Keratinocyte (primary cell): ENCODE measurements around the gene CNTNAP2. TPM values are rescaled to one million over a fixed set of nuclear protein-coding genes. Genes with fewer than 3 reads are reported as not detected.

ENCODE experiments used
- DNase-seq: peaks from one replicate; pipeline ENCODE4 v3.0.0-alpha.2; 2011; ENCODE audit warnings: low read depth, missing footprints, low spot score
- FAIRE-seq: peaks from 2 replicates; lab custom pipeline; 2011; peaks lifted over from hg19 to GRCh38; lab: Jason Lieb, UNC
- H2AFZ ChIP-seq: 2 replicates; pipeline ENCODE4 v1.6.0; 2012; ENCODE audit warnings: low read length, control low read depth, inconsistent platforms; ENCODE audit not compliant: control insufficient read depth
- H3K27ac ChIP-seq: 2 replicates; pipeline ENCODE4 v1.5.1; 2011; ENCODE audit warnings: low read length; ENCODE audit not compliant: control insufficient read depth, insufficient read depth
- H3K27me3 ChIP-seq: 3 replicates; pipeline ENCODE4 v1.6.0; 2011; ENCODE audit warnings: low read length; ENCODE audit not compliant: control insufficient read depth, insufficient read depth; ENCODE audit errors: extremely low read depth
- H3K36me3 ChIP-seq, 2 experiments: 2 replicates in 1 of 2; 3 replicates in 1 of 2; pipeline ENCODE4 v1.5.1; 2011; ENCODE audit warnings: low read length in 2 of 2, mild to moderate bottlenecking in 1 of 2; ENCODE audit not compliant: control insufficient read depth in 2 of 2, insufficient read depth in 2 of 2; ENCODE audit errors: extremely low read depth in 1 of 2
- H3K4me1 ChIP-seq: 3 replicates; pipeline ENCODE4 v1.5.1; 2011; ENCODE audit warnings: low read length; ENCODE audit not compliant: control insufficient read depth, insufficient read depth; ENCODE audit errors: extremely low read depth
- H3K4me2 ChIP-seq: 3 replicates; pipeline ENCODE4 v1.6.0; 2011; ENCODE audit warnings: low read depth, low read length; ENCODE audit not compliant: control insufficient read depth, insufficient read depth; ENCODE audit errors: extremely low read depth
- H3K4me3 ChIP-seq, 3 experiments: fragments of 200-600 bp in 1 of 3; sonication (generic) in 1 of 3; 2 replicates in 2 of 3; 3 replicates in 1 of 3; pipeline ENCODE4 v1.5.1; 2011 to 2016; ENCODE audit warnings: low read length in 3 of 3, mild to moderate bottlenecking in 3 of 3, control low read depth in 2 of 3, inconsistent platforms in 1 of 3, low read depth in 1 of 3, mixed read lengths in 1 of 3, mixed run types in 1 of 3, moderate library complexity in 1 of 3; ENCODE audit not compliant: control insufficient read depth in 2 of 3, insufficient read depth in 2 of 3; ENCODE audit errors: extremely low read depth in 1 of 3
- H3K79me2 ChIP-seq: 2 replicates; pipeline ENCODE4 v1.6.0; 2012; ENCODE audit warnings: low read length; ENCODE audit not compliant: control insufficient read depth, insufficient read depth
- H3K9ac ChIP-seq: 3 replicates; pipeline ENCODE4 v1.6.0; 2011; ENCODE audit warnings: low read length; ENCODE audit not compliant: control insufficient read depth, insufficient read depth; ENCODE audit errors: extremely low read depth
- H3K9me1 ChIP-seq: 3 replicates; pipeline ENCODE4 v1.6.0; 2011; ENCODE audit warnings: low read length; ENCODE audit not compliant: control insufficient read depth, insufficient read depth; ENCODE audit errors: extremely low read depth
- H3K9me3 ChIP-seq: 2 replicates; pipeline ENCODE4 v1.5.1; 2012; ENCODE audit warnings: low read depth, low read length; ENCODE audit not compliant: control insufficient read depth
- H4K20me1 ChIP-seq: 3 replicates; pipeline ENCODE4 v1.6.0; 2011; ENCODE audit warnings: low read length; ENCODE audit not compliant: control insufficient read depth, insufficient read depth; ENCODE audit errors: extremely low read depth
- EZH2 ChIP-seq: IDR thresholded peaks from one replicate; pipeline ENCODE4 v1.6.1; 2012; ENCODE audit warnings: inconsistent platforms, mild to moderate bottlenecking, low read length, moderate library complexity
- dilution Hi-C: fragments of 300-500 bp; cut with MboI; formaldehyde crosslinking; loops from one replicate; pipeline ENCODE4 v1.7.0; 2020; ENCODE audit warnings: low sequenced_read_pairs; ENCODE audit not compliant: extremely low pct_ligation_motif_present
- polyA plus RNA-seq, 5 experiments: library from polyadenylated mRNA; depleted of rRNA in 3 of 5; stranded (reverse) in 3 of 5; stranded (forward) in 1 of 5; unstranded in 1 of 5; fragments of >200 nt; gene quantifications; 1 replicate in 1 of 5; 2 replicates in 3 of 5; 3 replicates in 1 of 5; pipeline versions ENCODE4 v1.2.1 to v1.2.3, GENCODE V29; 2011 to 2012; ENCODE audit warnings: missing spikeins in 2 of 5, low read depth in 1 of 5, low replicate concordance in 1 of 5
- TF ChIP-seq, protein P1 (sequence below), 3 experiments: IDR thresholded peaks in 1 of 3; conservative IDR thresholded peaks in 1 of 3; optimal IDR thresholded peaks in 1 of 3; 2 replicates in 2 of 3; 3 replicates in 1 of 3; pipeline versions ENCODE3 to v1.5.1; 2011; ENCODE audit warnings: low read length in 3 of 3, mild to moderate bottlenecking in 3 of 3, moderate library complexity in 2 of 3, control low read depth in 1 of 3, inconsistent platforms in 1 of 3; ENCODE audit not compliant: insufficient read depth in 2 of 3; ENCODE audit errors: extremely low read depth in 1 of 3

CNTNAP2 gene
- polyA plus RNA-seq, 1 donor (not counting 4 experiments of a cell fraction or from before 2014, with no cell fraction given), result 1.4 TPM

DNA sequence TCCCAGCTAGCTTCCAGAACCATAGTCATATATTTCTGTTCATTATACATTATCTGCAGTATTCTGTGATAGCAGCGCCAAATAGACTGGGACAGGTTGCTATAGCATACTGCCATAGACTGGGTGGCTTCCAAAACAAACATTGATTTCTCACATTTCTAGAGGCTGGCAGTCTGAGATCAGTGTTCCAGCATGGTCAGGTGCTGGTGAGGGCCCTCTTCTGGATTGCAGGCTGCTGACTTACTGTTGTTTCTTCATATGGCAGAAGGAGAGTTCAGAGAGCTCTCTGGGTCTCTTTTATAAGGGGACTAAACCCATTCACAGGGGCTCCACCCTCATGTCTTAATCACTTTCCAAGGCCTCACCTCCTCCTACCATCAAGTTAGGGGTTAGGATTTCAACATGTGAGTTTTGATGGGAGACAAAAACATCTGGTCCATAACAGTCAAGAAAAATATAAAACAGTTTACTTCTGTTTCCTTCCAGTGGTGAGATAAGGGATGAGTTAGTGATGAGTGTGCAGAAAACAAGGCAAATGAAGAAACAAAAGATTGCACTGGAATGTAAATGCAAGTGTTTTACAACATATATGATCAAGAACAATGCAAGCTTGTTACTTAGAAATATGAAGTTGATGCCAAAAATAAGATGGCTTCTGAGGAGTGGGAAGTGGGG lies 2074.9 kb downstream of the CNTNAP2 start:
- Histone ChIP-seq H3K9me1 (no peaks in the 10 kb centered on the region), H3K9ac (no peak overlapping the region), H3K4me3 (no peak overlapping the region), H3K27me3 (no peaks in the 10 kb centered on the region), H3K27ac (no peak overlapping the region), H2AFZ (no peak overlapping the region), H4K20me1 (no peaks in the 10 kb centered on the region), H3K4me2 (no peak overlapping the region), H3K36me3 (no peaks in the 10 kb centered on the region), H3K79me2 (no peaks in the 10 kb centered on the region), H3K9me3 (no peaks in the 10 kb centered on the region), H3K4me1 (no peaks in the 10 kb centered on the region)
- TF ChIP-seq EZH2, result no peak
- TF ChIP-seq, protein P1, sequence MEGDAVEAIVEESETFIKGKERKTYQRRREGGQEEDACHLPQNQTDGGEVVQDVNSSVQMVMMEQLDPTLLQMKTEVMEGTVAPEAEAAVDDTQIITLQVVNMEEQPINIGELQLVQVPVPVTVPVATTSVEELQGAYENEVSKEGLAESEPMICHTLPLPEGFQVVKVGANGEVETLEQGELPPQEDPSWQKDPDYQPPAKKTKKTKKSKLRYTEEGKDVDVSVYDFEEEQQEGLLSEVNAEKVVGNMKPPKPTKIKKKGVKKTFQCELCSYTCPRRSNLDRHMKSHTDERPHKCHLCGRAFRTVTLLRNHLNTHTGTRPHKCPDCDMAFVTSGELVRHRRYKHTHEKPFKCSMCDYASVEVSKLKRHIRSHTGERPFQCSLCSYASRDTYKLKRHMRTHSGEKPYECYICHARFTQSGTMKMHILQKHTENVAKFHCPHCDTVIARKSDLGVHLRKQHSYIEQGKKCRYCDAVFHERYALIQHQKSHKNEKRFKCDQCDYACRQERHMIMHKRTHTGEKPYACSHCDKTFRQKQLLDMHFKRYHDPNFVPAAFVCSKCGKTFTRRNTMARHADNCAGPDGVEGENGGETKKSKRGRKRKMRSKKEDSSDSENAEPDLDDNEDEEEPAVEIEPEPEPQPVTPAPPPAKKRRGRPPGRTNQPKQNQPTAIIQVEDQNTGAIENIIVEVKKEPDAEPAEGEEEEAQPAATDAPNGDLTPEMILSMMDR (optimal IDR thresholded peaks at IDR 0.05 in 1 of 3, IDR thresholded peaks at IDR 0.05 in 1 of 3, conservative IDR thresholded peaks at IDR 0.05 in 1 of 3; ENCODE audit: extremely low read depth in 1 of 3, insufficient read depth in 2 of 3, low read length in 3 of 3), result no peak
- FAIRE-seq, result no peak
- dilution Hi-C loops, result no loop called here
- DNase-seq, result no peak

DNA sequence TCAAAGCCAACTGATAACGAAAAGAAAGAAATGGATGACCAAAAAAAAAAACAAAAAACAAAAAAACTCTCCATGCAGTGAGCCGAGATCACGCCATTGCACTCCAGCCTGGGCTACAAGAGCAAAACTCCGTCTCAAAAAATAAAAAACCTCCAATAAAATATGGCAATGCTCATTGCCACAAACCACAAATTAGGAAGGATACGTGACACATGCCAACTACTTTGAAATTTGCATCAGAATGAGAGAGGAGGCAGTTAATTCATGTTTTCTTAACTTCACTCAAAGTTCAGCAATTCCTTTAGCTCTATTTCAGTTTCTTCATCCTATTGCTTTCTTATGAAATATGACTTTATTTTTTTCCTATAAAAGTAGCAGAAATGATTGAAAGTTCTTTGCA lies 2075.9 kb downstream of the CNTNAP2 start:
- H3K9me1 ChIP-seq, result no peaks in the 10 kb centered on the region
- no peaks in the 10 kb centered on the region for H3K4me1 ChIP-seq
- TF ChIP-seq, protein P1 (optimal IDR thresholded peaks at IDR 0.05 in 1 of 3, IDR thresholded peaks at IDR 0.05 in 1 of 3, conservative IDR thresholded peaks at IDR 0.05 in 1 of 3; ENCODE audit: extremely low read depth in 1 of 3, insufficient read depth in 2 of 3, low read length in 3 of 3), result no peak
- no peak for TF ChIP-seq EZH2
- H3K27ac ChIP-seq, result no peak overlapping the region
- no peak overlapping the region for H3K4me2 ChIP-seq
- no peaks in the 10 kb centered on the region for H3K79me2 ChIP-seq
- no peaks in the 10 kb centered on the region for H3K9me3 ChIP-seq
- no peak overlapping the region for H2AFZ ChIP-seq
- FAIRE-seq (no peak), DNase-seq (no peak)
- H4K20me1 ChIP-seq, result no peaks in the 10 kb centered on the region
- H3K36me3 ChIP-seq, result no peaks in the 10 kb centered on the region
- H3K27me3 ChIP-seq, result no peaks in the 10 kb centered on the region
- dilution Hi-C loops, result no loop called here
- H3K9ac ChIP-seq, result no peak overlapping the region
- no peak overlapping the region for H3K4me3 ChIP-seq
